Mesothelial cell of epicardium (in vitro differentiated cells): ENCODE measurements around the gene FAM180B. TPM values are rescaled to one million over a fixed set of nuclear protein-coding genes. Genes with fewer than 3 reads are reported as not detected.

Experiments used
- DNase-seq, 2 experiments: peaks; one replicate each; pipeline ENCODE4 v3.0.0; 2021; ENCODE audit warnings: low spot score in 2 of 2; ENCODE audit not compliant: unreplicated experiment in 2 of 2
- H3K27ac Mint-ChIP-seq: 2 replicates; pipeline ENCODE4 v1.8.0; 2021; ENCODE audit warnings: mixed read lengths
- H3K27me3 Mint-ChIP-seq: 2 replicates; pipeline ENCODE4 v1.8.0; 2021; ENCODE audit warnings: low read depth, mixed read lengths
- H3K36me3 Mint-ChIP-seq: 2 replicates; pipeline ENCODE4 v1.8.0; 2021; ENCODE audit warnings: mixed read lengths
- H3K4me1 Mint-ChIP-seq: 2 replicates; pipeline ENCODE4 v1.8.0; 2021; ENCODE audit warnings: mixed read lengths
- H3K4me3 Mint-ChIP-seq: 2 replicates; pipeline ENCODE4 v1.8.0; 2021; ENCODE audit warnings: mild to moderate bottlenecking, moderate library complexity, mixed read lengths
- H3K9me3 Mint-ChIP-seq: 2 replicates; pipeline ENCODE4 v1.8.0; 2021; ENCODE audit warnings: mixed read lengths
- total RNA-seq: library from RNA; stranded (reverse); gene quantifications from 3 replicates; pipeline ENCODE4 v1.2.1, GENCODE V29; 2021
- TF ChIP-seq, protein P1 (sequence below): fragments of 200-600 bp; sonication (generic); IDR thresholded peaks from one replicate; pipeline ENCODE4 v1.5.0; 2021; ENCODE audit warnings: antibody characterized with exemption; ENCODE audit not compliant: unreplicated experiment

The FAM180B gene, protein sequence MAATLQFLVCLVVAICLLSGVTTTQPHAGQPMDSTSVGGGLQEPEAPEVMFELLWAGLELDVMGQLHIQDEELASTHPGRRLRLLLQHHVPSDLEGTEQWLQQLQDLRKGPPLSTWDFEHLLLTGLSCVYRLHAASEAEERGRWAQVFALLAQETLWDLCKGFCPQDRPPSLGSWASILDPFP
- total RNA-seq = 0.18 to 0.36 TPM (median 0.27 TPM) in 3 replicates

DNA sequence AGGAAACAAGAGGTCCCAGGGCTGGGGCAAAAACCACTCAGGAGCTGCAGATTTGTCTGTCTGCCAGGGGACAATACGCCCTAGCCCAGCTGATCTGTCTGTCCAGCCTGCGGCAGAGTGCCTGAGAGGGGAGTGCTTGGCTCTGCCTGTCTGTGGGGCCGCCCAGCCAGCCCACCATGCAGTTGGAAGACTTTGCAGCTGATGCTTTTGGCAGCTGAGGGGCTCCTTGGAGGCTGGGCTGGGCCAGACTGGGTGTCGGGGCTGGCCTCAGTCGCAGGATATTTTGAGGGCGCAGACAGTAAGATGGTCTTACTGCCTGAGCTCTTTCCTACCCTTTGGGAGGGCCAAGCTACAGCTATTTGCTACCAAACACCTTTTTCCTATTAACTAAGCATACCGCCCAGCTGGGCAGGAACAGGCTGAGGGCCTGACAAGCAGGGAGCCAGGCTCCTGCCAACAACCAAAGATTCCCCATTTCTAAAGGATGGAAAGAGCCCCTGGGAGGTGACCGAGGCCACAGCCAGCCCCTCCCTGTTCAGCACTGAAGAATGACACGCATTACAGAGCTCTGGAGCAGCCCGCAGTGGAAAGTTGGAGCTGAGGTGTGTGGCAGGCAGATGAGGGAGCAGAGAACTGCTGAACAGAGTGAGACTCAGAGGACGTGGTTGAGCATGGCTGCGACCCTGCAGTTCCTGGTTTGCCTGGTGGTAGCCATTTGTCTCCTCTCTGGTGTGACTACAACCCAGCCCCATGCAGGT is at the start of gene FAM180B:
Gene FAM180B (plus strand): TSS at position 581 of the 758 bp plus-strand sequence. CDS start 91 bp downstream, at position 672.
- DNase-seq = no peak
- Mint-ChIP-seq H3K36me3 (peaks cover 14% of the 10 kb centered on the region), H3K27me3 (no peaks in the 10 kb centered on the region), H3K9me3 (no peaks in the 10 kb centered on the region), H3K4me3 (no peak within 1 kb of the TSS), H3K4me1 (no peaks in the 10 kb centered on the region), H3K27ac (no peak within 1 kb of the TSS)
- TF ChIP-seq, protein P1, sequence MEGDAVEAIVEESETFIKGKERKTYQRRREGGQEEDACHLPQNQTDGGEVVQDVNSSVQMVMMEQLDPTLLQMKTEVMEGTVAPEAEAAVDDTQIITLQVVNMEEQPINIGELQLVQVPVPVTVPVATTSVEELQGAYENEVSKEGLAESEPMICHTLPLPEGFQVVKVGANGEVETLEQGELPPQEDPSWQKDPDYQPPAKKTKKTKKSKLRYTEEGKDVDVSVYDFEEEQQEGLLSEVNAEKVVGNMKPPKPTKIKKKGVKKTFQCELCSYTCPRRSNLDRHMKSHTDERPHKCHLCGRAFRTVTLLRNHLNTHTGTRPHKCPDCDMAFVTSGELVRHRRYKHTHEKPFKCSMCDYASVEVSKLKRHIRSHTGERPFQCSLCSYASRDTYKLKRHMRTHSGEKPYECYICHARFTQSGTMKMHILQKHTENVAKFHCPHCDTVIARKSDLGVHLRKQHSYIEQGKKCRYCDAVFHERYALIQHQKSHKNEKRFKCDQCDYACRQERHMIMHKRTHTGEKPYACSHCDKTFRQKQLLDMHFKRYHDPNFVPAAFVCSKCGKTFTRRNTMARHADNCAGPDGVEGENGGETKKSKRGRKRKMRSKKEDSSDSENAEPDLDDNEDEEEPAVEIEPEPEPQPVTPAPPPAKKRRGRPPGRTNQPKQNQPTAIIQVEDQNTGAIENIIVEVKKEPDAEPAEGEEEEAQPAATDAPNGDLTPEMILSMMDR = no peak

DNA sequence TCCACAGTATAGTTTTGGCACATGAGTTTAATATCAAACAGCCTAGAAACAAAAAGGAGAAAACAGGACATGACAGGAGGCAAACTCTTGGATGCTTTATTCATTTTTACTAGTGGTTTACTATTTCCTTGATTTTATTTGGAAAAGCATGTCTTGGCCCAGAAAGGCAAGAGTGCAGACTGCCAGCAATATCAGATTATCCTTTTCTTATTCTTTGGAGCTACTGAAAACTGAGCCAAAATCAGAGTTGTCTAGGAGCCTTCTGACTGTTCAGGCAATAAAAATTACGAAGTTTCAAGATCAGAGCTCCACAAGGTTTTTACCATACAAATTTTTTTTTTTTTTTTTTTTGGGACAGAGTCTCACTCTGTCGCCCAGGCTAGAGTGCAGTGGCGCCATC is 49.6 kb upstream of the FAM180B start:
- peaks cover 9% of the 10 kb centered on the region for H3K36me3 Mint-ChIP-seq
- H3K9me3 Mint-ChIP-seq = no peaks in the 10 kb centered on the region
- no peak overlapping the region for H3K4me3 Mint-ChIP-seq
- TF ChIP-seq, protein P1 = no peak
- no peak for DNase-seq
- no peaks in the 10 kb centered on the region for H3K27me3 Mint-ChIP-seq
- H3K4me1 Mint-ChIP-seq = peaks cover 32% of the 10 kb centered on the region
- H3K27ac Mint-ChIP-seq = peak overlapping the region; percentile 12

DNA sequence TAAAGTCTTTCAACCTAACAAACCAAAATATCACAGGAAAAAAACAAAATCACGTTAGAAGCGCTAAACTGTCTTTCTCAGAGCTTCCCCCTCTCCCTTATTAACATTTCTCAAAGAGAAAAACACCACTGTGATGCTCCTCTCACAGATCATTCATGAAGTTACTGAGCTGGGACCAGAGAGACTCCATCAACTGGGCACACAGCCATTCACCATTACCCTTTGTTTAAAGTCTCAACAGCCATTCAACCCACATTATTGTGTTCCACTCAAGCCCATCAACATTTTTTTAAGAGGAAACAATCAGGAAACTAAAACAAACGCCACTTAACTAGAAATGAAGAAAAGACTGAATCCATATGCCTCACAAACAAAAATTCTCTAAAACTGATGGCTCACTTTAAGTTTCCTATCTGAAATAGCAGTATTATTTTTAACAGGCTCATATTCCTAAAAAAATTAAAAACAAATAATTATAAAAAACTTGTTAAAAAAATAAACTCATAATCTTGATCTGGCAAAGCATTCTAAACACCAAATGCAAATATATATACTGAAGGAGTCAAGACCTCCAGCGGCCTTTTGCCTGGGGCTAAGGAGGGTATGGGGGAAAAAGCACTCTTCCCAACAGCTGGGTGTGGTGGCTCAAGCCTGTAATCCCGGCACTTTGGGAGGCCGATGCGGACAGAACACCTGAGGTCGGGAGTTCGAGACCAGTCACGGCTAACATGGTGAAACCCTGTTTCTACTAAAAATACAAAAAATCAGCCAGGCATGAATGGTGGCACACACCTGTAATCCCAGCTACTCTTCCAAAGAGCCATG is 47.5 kb upstream of the FAM180B start:
- peak overlapping the region; percentile 58 for H3K27ac Mint-ChIP-seq
- no peak overlapping the region for H3K4me3 Mint-ChIP-seq
- no peak for DNase-seq
- H3K36me3 Mint-ChIP-seq = peaks cover 9% of the 10 kb centered on the region
- H3K27me3 Mint-ChIP-seq = no peaks in the 10 kb centered on the region
- TF ChIP-seq, protein P1 = no peak
- no peaks in the 10 kb centered on the region for H3K9me3 Mint-ChIP-seq
- H3K4me1 Mint-ChIP-seq = peaks cover 23% of the 10 kb centered on the region

DNA sequence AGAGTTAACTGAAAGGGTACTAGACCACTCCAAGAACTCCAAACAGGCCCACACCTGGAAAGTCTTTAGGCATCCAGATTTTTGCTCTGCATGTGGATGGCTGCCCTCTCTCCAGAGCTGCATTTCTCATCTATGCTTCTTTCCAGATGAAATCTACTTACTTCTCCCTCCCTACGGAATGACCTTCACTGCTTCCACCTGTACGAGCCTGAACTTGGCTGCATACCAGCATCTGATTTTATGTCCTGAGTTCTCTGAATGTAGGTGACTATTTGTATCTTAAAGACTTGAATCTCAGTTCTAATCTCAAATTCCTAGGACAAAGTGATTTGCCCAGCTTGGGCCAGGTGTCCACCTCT is 46.8 kb upstream of the FAM180B start:
- TF ChIP-seq, protein P1 = no peak
- H3K4me1 Mint-ChIP-seq = peaks cover 23% of the 10 kb centered on the region
- no peak overlapping the region for H3K4me3 Mint-ChIP-seq
- peaks cover 9% of the 10 kb centered on the region for H3K36me3 Mint-ChIP-seq
- no peak for DNase-seq
- H3K9me3 Mint-ChIP-seq = no peaks in the 10 kb centered on the region
- H3K27me3 Mint-ChIP-seq = no peaks in the 10 kb centered on the region
- peak overlapping the region; percentile 86 for H3K27ac Mint-ChIP-seq

DNA sequence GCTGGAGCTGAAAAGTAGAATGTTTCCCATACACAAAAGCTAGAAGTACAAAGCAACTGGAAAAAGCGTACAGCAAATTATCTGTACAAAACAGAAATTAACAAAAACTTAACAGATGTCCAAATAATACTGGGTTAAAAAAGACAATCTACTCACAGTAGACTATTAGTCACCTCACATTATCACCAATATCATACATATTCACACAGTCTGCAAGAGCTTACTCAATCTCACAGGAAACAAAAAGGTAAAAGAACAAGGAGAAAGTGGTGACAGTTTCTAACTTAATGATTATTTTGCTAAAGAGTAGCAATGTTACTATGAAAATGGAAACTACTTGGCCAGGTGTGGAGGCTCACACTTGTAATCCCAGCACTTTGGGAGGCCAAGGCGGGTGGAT is 45.4 kb upstream of the FAM180B start:
- Mint-ChIP-seq H3K27me3 (no peaks in the 10 kb centered on the region), H3K27ac (peak overlapping the region; percentile 86), H3K9me3 (no peaks in the 10 kb centered on the region), H3K36me3 (peaks cover 5% of the 10 kb centered on the region), H3K4me3 (no peak overlapping the region), H3K4me1 (peaks cover 23% of the 10 kb centered on the region)
- TF ChIP-seq, protein P1 = no peak
- no peak for DNase-seq
